Measurements from ENCODE around the gene SCAMP3.

The SCAMP3 gene

GRCh38 chr1:155304558-155305063 is 42.5 kb upstream of the SCAMP3 start:
- POLR2A ChIA-PET: no interaction called here
- CTCF ChIA-PET: interaction anchor here (1.0 to 4.4 kb wide), 4 partner anchors 12 to 54 kb away, joined by 3 to 52 read pairs (median 17); no protein-coding TSS in a partner anchor
- no peak for TF ChIP-seq CTCF (IDR thresholded peaks at IDR 0.05; ENCODE audit: control extremely low read depth, extremely low read depth, low read depth, missing control alignments)
- DNase-seq (ENCODE audit: extremely low spot score): no peak

GRCh38 chr1:155301342-155301841 is 39.2 kb upstream of the SCAMP3 start, which contains the start of gene PKLR:
Gene PKLR, minus strand, starts transcription at chr1:155301438. Its CDS starts 43 bp downstream, at chr1:155301395.
- POLR2A ChIA-PET: no interaction called here
- DNase-seq (ENCODE audit: extremely low spot score): no peak
- CTCF ChIA-PET: interaction anchor here (2.1 kb wide), 1 partner anchor 51 kb away, joined by 9 read pairs; no protein-coding TSS in a partner anchor
- no peak for TF ChIP-seq CTCF (IDR thresholded peaks at IDR 0.05; ENCODE audit: control extremely low read depth, extremely low read depth, low read depth, missing control alignments)

- no peak for DNase-seq (ENCODE audit: extremely low spot score)
- TF ChIP-seq CTCF (IDR thresholded peaks at IDR 0.05; ENCODE audit: control extremely low read depth, extremely low read depth, low read depth, missing control alignments): no peak
- CTCF ChIA-PET: interaction anchor here (1.0 to 2.1 kb wide), 3 partner anchors 15 to 50 kb away, joined by 3 to 9 read pairs (median 4); no protein-coding TSS in a partner anchor
- POLR2A ChIA-PET: no interaction called here
Measured at GRCh38 chr1:155300553-155301329, 38.6 kb upstream of the SCAMP3 start.

GRCh38 chr1:155300024-155300423 is 37.9 kb upstream of the SCAMP3 start:
- ChIA-PET POLR2A (no interaction called here), CTCF (interaction anchor here (1.0 to 2.1 kb wide), 3 partner anchors 16 to 49 kb away, joined by 3 to 9 read pairs (median 4); no protein-coding TSS in a partner anchor)
- no peak for DNase-seq (ENCODE audit: extremely low spot score)
- TF ChIP-seq CTCF (IDR thresholded peaks at IDR 0.05; ENCODE audit: control extremely low read depth, extremely low read depth, low read depth, missing control alignments): no peak

- CTCF ChIA-PET: interaction anchor here (0.7 to 2.2 kb wide), 4 partner anchors 11 to 47 kb away, joined by 3 to 7 read pairs (median 4); partner anchors contain the start of gene FDPS
- TF ChIP-seq CTCF (IDR thresholded peaks at IDR 0.05; ENCODE audit: control extremely low read depth, extremely low read depth, low read depth, missing control alignments): no peak
- POLR2A ChIA-PET: no interaction called here
- no peak for DNase-seq (ENCODE audit: extremely low spot score)
Measured at GRCh38 chr1:155297384-155297783, 35.2 kb upstream of the SCAMP3 start.

GRCh38 chr1:155296661-155297060 is 34.5 kb upstream of the SCAMP3 start:
- POLR2A ChIA-PET: no interaction called here
- DNase-seq (ENCODE audit: extremely low spot score): no peak

More at GRCh38 chr1:155296661-155297060, 34.5 kb upstream of the SCAMP3 start:
- CTCF ChIA-PET: interaction anchor here (1.3 kb wide), 1 partner anchor 25 kb away, joined by 3 read pairs; no protein-coding TSS in a partner anchor
- no peak for TF ChIP-seq CTCF (IDR thresholded peaks at IDR 0.05; ENCODE audit: control extremely low read depth, extremely low read depth, low read depth, missing control alignments)
